ENCODE results near the gene PDE1A. TPM values are rescaled to one million over a fixed set of nuclear protein-coding genes. Genes with fewer than 3 reads are reported as not detected.

The PDE1A gene
- total RNA-seq, 2 experiments from 2014 or later: not detected

GRCh38 chr2:182113334-182113733 is 313.5 kb downstream of the PDE1A start:
- Mint-ChIP-seq H3K36me3 (ENCODE audit: low read depth) (no peaks in the 10 kb centered on the region), H3K4me1 (ENCODE audit: low read depth) (no peaks in the 10 kb centered on the region), H3K4me3 (no peak overlapping the region), H3K9me3 (no peaks in the 10 kb centered on the region), H3K27me3 (no peaks in the 10 kb centered on the region), H3K27ac (no peak overlapping the region)
- Histone ChIP-seq H3K36me3 (ENCODE audit: insufficient read depth, low read length) (no peaks in the 10 kb centered on the region), H3K9me3 (ENCODE audit: control insufficient read depth in 1 of 2, insufficient read depth in 1 of 2, low read length in 2 of 2) (no peaks in the 10 kb centered on the region), H3K4me3 (ENCODE audit: low read length) (no peak overlapping the region), H3K27ac (ENCODE audit: low read depth in 1 of 2, low read length in 2 of 2) (no peak overlapping the region), H3K4me1 (ENCODE audit: insufficient read depth, low read length) (no peaks in the 10 kb centered on the region), H3K27me3 (ENCODE audit: control insufficient read depth in 1 of 2, insufficient read depth in 2 of 2, low read length in 2 of 2) (no peaks in the 10 kb centered on the region)
- CTCF ChIA-PET: interaction anchor here (0.6 kb wide), 1 partner anchor 499 kb away, joined by 3 read pairs; no protein-coding TSS in a partner anchor
- intact Hi-C loops (cut with DNase I, micrococcal nuclease): no loop called here
- DNase-seq (no peak), ATAC-seq (ENCODE audit: poor library complexity) (no peak)
- TF ChIP-seq, protein P1, sequence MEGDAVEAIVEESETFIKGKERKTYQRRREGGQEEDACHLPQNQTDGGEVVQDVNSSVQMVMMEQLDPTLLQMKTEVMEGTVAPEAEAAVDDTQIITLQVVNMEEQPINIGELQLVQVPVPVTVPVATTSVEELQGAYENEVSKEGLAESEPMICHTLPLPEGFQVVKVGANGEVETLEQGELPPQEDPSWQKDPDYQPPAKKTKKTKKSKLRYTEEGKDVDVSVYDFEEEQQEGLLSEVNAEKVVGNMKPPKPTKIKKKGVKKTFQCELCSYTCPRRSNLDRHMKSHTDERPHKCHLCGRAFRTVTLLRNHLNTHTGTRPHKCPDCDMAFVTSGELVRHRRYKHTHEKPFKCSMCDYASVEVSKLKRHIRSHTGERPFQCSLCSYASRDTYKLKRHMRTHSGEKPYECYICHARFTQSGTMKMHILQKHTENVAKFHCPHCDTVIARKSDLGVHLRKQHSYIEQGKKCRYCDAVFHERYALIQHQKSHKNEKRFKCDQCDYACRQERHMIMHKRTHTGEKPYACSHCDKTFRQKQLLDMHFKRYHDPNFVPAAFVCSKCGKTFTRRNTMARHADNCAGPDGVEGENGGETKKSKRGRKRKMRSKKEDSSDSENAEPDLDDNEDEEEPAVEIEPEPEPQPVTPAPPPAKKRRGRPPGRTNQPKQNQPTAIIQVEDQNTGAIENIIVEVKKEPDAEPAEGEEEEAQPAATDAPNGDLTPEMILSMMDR (IDR thresholded peaks at IDR 0.05): no peak
- POLR2A ChIA-PET: no interaction called here

DNA sequence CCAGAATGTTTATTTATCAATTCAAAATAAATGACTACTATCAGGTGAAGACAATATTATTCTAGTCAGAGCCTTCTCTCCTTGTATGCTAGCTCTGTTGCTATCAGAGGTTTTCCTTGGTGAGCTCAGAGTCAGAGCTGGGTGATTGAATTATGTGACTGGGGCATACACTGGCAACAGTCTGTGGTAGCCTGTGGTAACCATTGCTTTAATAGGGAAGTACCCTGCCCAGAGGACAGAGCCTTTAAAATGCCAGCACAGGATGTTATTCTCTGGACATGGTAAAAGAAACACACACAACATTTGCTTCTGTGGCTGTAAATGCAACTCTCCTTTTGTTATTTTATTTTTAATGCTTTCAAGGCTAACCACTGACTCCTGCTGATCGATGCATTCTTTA is 316.5 kb downstream of the PDE1A start:
- DNase-seq (no peak), ATAC-seq (ENCODE audit: poor library complexity) (no peak)
- H3K27me3 ChIP-seq (ENCODE audit: control insufficient read depth in 1 of 2, insufficient read depth in 2 of 2, low read length in 2 of 2): no peaks in the 10 kb centered on the region
- ChIA-PET CTCF (no interaction called here), POLR2A (no interaction called here)
- Mint-ChIP-seq H3K36me3 (ENCODE audit: low read depth) (no peaks in the 10 kb centered on the region), H3K4me1 (ENCODE audit: low read depth) (no peaks in the 10 kb centered on the region), H3K27ac (no peak overlapping the region), H3K4me3 (no peak overlapping the region), H3K9me3 (no peaks in the 10 kb centered on the region), H3K27me3 (no peaks in the 10 kb centered on the region)
- no peaks in the 10 kb centered on the region for H3K4me1 ChIP-seq (ENCODE audit: insufficient read depth, low read length)
- TF ChIP-seq, protein P1 (IDR thresholded peaks at IDR 0.05): no peak
- no peak overlapping the region for H3K27ac ChIP-seq (ENCODE audit: low read depth in 1 of 2, low read length in 2 of 2)
- H3K36me3 ChIP-seq (ENCODE audit: insufficient read depth, low read length): no peaks in the 10 kb centered on the region
- intact Hi-C loops (cut with DNase I, micrococcal nuclease): no loop called here
- no peaks in the 10 kb centered on the region for H3K9me3 ChIP-seq (ENCODE audit: control insufficient read depth in 1 of 2, insufficient read depth in 1 of 2, low read length in 2 of 2)
- H3K4me3 ChIP-seq (ENCODE audit: low read length): no peak overlapping the region

- no peaks in the 10 kb centered on the region for H3K9me3 Mint-ChIP-seq
- no peaks in the 10 kb centered on the region for H3K4me1 ChIP-seq (ENCODE audit: insufficient read depth, low read length)
- H3K27me3 ChIP-seq (ENCODE audit: control insufficient read depth in 1 of 2, insufficient read depth in 2 of 2, low read length in 2 of 2): no peaks in the 10 kb centered on the region
- H3K4me1 Mint-ChIP-seq (ENCODE audit: low read depth): no peaks in the 10 kb centered on the region
- ChIA-PET CTCF (no interaction called here), POLR2A (no interaction called here)
- no peaks in the 10 kb centered on the region for H3K36me3 Mint-ChIP-seq (ENCODE audit: low read depth)
- H3K9me3 ChIP-seq (ENCODE audit: control insufficient read depth in 1 of 2, insufficient read depth in 1 of 2, low read length in 2 of 2): no peaks in the 10 kb centered on the region
- H3K27me3 Mint-ChIP-seq: no peaks in the 10 kb centered on the region
- TF ChIP-seq, protein P1 (IDR thresholded peaks at IDR 0.05): no peak
- intact Hi-C loops (cut with DNase I, micrococcal nuclease): no loop called here
- H3K4me3 Mint-ChIP-seq: no peak overlapping the region
- no peak overlapping the region for H3K27ac Mint-ChIP-seq
- ATAC-seq (ENCODE audit: poor library complexity) (no peak), DNase-seq (no peak)
- H3K36me3 ChIP-seq (ENCODE audit: insufficient read depth, low read length): no peaks in the 10 kb centered on the region
- no peak overlapping the region for H3K4me3 ChIP-seq (ENCODE audit: low read length)
- H3K27ac ChIP-seq (ENCODE audit: low read depth in 1 of 2, low read length in 2 of 2): no peak overlapping the region
Measured at GRCh38 chr2:182103526-182103925, 323.3 kb downstream of the PDE1A start.
